HFF-Myc (cell line): Measurements from ENCODE around the gene CLCN7.
"Not testable (repeated sequence)": the region's sequence is repeated elsewhere in the genome, so short reads cannot be mapped to it uniquely, and the experiment has no call there.

ENCODE experiments used
- DNase-seq: peaks from one replicate; pipeline ENCODE4 v3.0.0-alpha.2; 2011; ENCODE audit warnings: low read depth; ENCODE audit errors: extremely low read depth
- H3K4me3 ChIP-seq: replicated peaks from 2 replicates; pipeline ENCODE4 v1.5.1; 2011; ENCODE audit warnings: low read depth, mild to moderate bottlenecking, control low read depth, low read length
- TF ChIP-seq, protein P1 (sequence below): IDR thresholded peaks from 2 replicates; pipeline ENCODE4 v1.5.1; 2012; ENCODE audit warnings: mild to moderate bottlenecking, low read depth, low read length, control low read depth; ENCODE audit errors: missing control alignments

Gene CLCN7

DNA sequence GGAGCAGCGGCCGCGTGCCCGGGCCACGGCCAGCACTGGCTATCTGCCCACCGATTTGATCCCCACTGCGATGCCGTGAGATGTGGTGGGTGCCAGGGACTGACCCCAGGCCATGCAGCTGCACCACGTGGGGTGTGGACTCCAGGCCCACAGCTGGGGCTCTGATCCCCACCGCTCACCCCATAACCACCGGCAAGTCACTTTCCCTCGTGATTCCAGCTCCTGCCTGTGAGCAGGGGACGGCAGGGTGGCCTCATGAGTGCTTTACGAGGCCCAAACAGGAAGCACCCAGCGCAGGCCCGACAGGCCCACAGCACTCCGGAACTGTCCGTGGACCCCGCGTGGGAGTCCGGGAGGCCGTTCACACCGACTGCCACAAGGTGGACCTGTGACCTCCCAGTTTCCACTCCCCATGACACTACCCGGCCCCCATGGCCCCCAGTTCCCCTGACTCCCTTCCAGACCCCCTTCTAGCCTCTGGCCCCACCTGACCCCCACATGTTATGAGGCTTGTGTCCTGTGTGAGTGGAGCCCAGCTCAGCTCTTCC is 13.3 kb upstream of the CLCN7 start:
- TF ChIP-seq, protein P1, sequence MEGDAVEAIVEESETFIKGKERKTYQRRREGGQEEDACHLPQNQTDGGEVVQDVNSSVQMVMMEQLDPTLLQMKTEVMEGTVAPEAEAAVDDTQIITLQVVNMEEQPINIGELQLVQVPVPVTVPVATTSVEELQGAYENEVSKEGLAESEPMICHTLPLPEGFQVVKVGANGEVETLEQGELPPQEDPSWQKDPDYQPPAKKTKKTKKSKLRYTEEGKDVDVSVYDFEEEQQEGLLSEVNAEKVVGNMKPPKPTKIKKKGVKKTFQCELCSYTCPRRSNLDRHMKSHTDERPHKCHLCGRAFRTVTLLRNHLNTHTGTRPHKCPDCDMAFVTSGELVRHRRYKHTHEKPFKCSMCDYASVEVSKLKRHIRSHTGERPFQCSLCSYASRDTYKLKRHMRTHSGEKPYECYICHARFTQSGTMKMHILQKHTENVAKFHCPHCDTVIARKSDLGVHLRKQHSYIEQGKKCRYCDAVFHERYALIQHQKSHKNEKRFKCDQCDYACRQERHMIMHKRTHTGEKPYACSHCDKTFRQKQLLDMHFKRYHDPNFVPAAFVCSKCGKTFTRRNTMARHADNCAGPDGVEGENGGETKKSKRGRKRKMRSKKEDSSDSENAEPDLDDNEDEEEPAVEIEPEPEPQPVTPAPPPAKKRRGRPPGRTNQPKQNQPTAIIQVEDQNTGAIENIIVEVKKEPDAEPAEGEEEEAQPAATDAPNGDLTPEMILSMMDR, result no peak
- no peak overlapping the region for H3K4me3 ChIP-seq
- DNase-seq, result no peak

DNA sequence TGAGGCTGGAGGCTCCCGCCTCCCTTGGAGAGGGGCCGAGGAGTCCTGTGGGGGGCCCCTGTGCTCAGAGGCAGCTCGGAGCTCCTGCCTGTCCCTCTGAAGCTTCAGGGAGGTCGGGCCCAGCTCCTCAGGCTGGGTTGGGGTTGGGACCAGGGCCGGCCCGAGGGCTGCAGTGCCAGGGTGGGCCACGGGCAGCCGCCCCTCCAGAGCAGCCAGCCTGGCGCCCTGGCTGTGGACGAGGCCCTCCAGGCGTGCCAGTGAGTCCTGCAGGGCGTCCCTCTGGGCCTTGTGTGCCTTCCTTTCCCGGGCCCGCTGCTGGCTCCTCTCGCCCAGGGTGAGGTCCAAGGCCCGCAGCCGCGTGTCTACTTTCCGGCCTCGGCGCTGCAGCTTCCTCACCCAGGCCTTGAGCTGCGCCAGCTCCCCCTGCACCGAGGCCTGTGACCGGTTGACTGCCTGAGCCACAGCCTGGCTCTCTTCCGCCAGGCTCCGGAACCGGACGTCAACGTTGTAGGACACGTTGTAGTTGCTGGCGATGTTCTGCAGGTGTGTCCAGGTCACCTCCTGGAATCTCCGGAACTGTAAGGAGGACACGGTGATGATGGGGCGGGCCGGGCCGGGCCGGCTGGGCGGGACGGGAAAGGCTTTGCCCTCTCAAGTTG is 12.7 kb upstream of the CLCN7 start:
- no peak overlapping the region for H3K4me3 ChIP-seq
- no peak for DNase-seq
- TF ChIP-seq, protein P1, result no peak

DNA sequence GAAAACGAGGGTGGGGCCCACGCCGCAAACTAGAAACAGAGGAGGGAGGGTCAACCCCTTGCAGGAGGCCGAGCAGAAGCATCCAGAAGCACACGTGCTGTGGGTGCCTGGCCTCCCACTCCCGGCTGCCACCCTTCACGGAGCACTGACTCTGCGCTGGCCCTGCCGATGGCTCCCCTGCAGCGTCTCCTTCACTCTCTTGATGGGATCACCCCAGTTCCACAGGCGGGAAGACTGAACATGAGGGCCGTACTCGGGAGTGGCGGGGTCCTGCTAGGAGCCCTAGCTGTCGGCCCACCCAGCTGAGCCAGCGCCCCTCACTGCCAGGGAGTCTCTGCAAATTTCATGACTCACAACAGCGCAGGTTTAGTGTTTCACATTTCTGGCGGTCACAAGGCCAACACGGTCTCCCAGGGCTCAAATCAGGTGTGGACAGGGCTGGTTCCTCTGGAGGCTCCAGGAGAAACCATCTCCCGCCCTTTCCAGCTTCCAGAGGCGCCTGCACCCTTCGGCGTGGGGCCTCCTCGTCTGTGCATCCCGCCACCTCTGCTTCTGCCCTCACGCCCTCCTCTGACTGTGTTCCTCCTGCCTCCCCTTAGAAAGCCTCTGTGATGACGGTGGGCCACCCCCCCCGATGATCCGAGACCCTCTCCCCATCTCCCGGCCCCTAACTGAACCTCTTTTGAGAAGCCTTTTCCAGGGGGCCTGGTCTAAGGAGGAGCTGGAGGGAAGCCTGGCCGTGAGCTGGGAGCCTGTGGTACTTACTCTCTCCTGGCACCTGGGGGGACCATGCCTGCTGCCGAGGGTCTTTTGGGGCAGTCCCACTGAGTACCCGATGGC is 11.9 kb upstream of the CLCN7 start:
- no peak overlapping the region for H3K4me3 ChIP-seq
- TF ChIP-seq, protein P1, result no peak
- DNase-seq, result no peak

DNA sequence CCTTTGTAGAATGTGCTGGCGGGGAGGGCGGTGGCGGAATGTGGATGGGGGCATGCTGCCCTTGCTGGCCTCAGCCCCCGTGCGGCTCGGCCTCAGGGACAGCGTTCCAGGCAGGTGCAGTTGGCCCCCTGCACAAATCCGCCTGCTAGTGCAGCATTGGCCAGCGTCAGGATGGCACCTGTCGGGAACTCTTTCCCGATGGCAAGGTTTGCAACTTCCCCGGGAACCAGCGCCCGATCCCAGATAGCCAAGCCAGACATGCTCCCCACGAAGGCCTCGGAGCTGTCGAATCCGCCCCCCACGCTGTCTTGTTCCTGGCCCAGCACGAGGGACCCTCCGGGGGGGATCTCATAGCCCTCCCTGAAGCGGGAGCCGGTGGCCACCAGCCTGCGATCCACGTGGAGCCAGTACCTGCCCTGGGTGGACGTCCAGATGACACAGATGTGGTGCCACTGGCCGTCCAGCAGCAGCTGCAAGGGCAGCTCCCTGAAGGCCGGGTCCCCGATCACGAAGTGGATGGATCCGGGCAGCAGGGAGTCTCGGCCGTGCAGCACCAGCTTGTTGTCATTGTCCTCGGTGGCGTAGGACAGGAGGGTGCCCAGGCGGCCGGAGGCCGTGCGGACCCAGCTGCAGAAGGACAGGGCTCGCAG is 11.1 kb upstream of the CLCN7 start:
- no peak for DNase-seq
- TF ChIP-seq, protein P1, result no peak

DNA sequence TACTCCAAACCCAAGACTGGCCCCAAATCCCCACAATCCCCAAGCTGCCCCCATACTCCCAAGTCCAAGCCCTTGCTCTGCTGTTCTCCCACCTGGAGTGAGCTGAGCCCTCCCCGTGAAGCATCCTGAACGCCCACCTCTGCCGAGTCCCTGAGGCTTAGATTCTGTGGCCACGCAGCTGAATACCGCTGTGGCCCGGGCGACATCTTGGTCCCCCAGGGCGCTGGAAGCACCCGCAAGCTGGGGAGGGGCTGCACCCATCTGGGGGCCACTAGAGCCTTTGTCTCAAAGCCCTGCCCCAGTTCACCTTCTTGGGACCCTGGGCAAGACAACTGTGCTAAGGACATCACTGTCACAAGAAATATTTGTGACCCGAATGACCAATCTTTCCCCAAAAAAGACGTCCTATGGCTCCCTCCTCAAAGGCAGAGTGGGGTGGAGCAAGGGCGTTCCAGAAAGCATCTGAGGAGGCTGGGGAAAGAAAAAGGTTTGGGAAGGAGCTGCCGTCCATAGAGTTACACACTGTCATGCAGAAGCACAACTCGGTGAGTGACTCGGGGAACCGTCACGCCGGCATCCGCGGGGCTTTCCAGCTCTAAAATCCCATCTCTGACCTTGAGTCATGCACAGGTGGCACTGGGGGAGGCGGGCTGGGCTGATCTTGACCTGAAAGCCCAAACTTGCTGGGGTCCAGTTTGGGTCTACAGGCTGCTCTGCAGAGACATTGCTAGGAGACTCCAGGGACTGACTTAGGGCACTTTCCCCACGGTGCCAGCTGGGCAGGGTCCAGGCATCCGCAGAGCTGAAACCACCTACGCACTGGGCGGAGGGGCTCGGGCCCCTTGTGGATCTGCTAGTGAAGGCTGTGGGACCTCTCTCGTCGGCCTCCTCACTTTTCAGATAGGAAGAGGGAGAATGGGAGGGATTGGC is 7.3 kb upstream of the CLCN7 start:
- DNase-seq, result no peak
- TF ChIP-seq, protein P1, result no peak
- H3K4me3 ChIP-seq, result no peak overlapping the region

More for the DNA sequence above, 11.1 kb upstream of the CLCN7 start:
- no peak overlapping the region for H3K4me3 ChIP-seq

DNA sequence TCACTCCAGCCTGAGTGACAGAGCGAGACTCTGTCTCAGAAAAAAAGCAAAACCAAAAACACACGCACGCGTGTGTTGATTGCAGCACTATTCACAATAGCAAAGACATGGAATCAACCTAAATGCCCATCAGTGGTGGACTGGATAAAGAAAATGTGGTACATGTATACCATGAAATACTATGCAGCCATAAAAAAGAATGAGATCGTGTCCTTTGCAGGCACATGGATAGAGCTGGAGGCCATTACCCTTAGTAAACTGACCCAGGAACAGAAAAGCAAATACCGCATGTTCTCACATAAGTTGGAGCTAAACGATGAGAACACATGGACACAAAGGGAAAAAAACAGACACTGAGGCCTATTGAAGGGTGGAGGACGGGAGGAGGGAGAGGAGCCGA is 4.1 kb upstream of the CLCN7 start:
- not testable (repeated sequence) for H3K4me3 ChIP-seq, DNase-seq
